CMK (cell line): ENCODE results near the gene PPM1M.
"Not testable (repeated sequence)": the region's sequence is repeated elsewhere in the genome, so short reads cannot be mapped to it uniquely, and the experiment has no call there.

ENCODE experiments used
- DNase-seq: peaks from one replicate; pipeline ENCODE4 v3.0.0-alpha.2; 2010; ENCODE audit warnings: low read depth

Gene PPM1M

GRCh38 chr3:52247409-52248164 lies 2.0 kb downstream of the PPM1M start:
- no peak for DNase-seq

GRCh38 chr3:52248165-52248541 lies 2.6 kb downstream of the PPM1M start:
- DNase-seq: no peak

GRCh38 chr3:52248816-52249547 lies 3.4 kb downstream of the PPM1M start:
- DNase-seq: no peak

DNA sequence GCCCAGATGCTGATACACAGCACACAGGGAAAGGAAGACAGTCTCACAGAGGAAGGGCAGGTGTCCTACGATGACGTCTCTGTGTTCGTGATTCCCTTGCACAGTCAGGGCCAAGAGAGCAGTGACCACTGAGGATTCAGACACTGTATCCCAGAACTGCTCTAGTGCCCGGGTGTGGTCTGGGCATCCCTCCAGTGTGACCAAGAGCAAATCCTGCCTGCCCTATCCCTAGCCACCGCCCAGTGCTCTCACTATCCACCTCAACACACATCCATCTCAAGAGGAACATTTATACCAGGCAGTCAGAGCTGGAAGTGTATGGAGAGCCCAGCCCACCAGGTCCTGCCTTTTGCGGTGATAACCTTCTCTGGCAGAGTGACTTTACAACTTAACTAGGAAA lies 4.1 kb downstream of the PPM1M start:
- DNase-seq: no peak

DNA sequence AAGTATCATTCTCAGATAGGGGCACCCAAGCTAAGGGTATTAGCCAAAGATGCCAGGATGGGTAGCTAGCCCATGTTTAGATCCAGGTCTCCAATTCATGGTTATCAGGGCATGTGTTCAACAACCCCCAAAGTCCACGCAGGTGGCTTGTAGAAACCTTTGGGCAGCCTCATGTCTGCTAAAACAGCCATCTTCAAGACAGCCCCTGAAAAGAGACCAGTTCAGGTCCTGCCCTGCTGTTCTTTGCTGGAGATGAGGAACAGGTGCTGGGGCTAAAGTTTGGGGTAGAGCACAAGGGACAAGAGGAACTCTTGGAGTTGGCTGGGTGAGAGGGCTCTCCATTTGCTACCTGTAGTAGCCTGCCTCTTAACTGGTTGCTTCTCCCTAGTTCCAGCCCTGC lies 4.6 kb downstream of the PPM1M start:
- no peak for DNase-seq

GRCh38 chr3:52253314-52254304 lies 8.1 kb downstream of the PPM1M start:
- DNase-seq: peak; percentile 83

DNA sequence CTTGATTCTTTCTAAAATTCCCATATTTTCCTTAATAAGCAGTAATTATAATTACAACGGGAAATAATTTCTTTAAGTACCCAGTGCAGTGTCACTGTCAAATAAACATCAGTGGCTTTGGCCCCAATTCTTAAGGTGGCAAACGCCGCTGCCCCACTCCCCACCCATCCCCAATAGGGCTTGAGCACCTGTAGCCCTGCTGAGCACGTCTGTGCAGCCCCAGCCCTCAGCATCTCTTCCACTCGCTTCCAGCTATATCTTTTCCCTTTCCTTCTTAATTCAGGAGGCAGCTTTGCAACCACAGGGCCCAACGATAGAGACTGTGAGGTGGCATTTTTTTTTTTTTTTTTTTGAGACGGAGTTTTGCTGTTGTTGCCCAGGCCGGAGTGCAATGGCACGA lies 9.0 kb downstream of the PPM1M start:
- no peak for DNase-seq

GRCh38 chr3:52256159-52256558 lies 10.6 kb downstream of the PPM1M start:
- no peak for DNase-seq

- DNase-seq: no peak
Observed at GRCh38 chr3:52256622-52257021, 11.1 kb downstream of the PPM1M start.

GRCh38 chr3:52257911-52258310 lies 12.4 kb downstream of the PPM1M start:
- DNase-seq: no peak

- no peak for DNase-seq
Observed at GRCh38 chr3:52259035-52259434, 13.5 kb downstream of the PPM1M start.

- DNase-seq: no peak
Observed at GRCh38 chr3:52259448-52259847, 13.9 kb downstream of the PPM1M start.

DNA sequence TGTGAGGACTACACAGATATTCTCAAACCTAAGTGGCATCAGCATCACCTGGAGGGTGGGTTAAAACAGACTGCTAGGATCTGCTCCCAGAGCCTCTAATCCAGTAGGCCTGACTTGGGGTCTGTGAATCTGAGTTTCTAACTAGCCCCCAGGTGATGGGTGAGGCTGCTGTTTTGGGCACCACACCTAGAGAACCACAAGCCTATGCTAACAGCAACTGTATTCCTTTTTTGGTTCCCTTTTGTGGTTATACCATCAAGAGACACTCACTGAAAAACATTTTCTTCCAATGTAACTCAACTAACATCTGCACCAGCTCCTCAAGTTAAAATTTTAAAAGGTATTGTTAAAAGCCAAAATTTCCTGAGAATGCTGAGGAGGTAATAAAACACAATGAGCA lies 16.9 kb downstream of the PPM1M start:
- DNase-seq: no peak

DNA sequence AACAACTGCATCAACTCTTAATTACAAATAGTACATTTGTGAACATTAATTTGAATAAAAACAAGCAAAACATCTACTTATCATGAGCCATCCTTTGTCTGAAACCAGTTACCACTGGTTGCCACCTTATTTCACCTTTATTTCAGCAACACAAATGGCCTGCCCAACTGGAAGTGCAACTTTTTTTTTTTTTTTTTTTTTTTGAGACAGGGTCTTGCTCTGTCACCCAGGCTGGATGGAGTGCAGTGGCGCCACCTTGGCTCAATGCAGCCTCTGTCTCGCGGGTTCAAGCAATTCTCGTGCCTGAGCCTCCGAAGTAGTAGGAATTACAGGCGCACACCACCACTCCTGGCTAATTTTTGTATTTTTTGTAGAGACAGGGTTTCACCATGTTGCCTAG lies 19.8 kb downstream of the PPM1M start:
- no peak for DNase-seq

GRCh38 chr3:52268036-52268435 lies 22.5 kb downstream of the PPM1M start:
- DNase-seq: no peak

DNA sequence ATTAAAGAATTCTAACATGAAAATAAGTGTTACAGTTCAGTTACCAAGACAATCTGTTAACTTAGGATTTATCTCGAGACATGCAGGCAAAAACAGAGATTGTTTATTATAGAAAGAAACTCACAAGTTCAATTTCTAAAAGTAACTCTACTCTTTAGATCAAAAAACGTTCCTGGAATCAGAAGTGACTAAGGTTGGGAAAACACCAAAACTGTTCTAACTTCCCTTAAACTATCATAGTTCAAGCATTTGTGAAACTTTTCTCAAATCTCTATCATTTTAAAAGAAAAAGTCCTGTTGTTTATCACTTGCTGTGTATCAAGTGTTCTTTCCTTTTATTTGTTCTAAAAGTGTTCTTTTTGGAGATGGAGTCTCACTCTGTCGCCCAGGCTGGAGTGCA lies 24.2 kb downstream of the PPM1M start:
- DNase-seq: no peak

- DNase-seq: no peak
Observed at GRCh38 chr3:52270252-52270754, 24.7 kb downstream of the PPM1M start.

- DNase-seq: not testable (repeated sequence)
Observed at GRCh38 chr3:52272172-52272571, 26.6 kb downstream of the PPM1M start.

- DNase-seq: no peak
Observed at GRCh38 chr3:52272831-52273230, 27.3 kb downstream of the PPM1M start.

DNA sequence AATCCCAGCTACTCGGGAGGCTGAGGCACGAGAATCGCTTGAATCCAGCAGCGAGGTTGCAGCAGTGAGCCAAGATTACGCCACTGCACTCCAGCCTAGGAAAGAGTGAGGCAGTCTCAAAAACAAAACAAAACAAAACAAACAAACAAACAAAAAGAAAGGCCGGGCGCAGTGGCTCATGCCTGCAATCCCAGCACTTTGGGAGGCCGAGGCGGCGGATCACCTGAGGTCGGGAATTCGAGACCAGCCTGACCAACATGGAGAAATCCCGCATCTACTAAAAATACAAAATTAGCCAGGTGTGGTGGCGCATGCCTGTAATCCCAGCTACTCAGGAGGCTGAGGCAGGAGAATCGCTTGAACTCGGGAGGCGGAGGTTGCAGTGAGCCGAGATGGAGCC lies 29.2 kb downstream of the PPM1M start:
- not testable (repeated sequence) for DNase-seq

GRCh38 chr3:52277071-52277964 lies 31.8 kb downstream of the PPM1M start:
- no peak for DNase-seq
